GM19238 (cell line): ENCODE results near the gene PRKCE.

Experiments
- DNase-seq: peaks from one replicate; pipeline ENCODE4 v3.0.0; 2011; ENCODE audit warnings: low spot score; ENCODE audit not compliant: insufficient read length

The PRKCE gene

DNA sequence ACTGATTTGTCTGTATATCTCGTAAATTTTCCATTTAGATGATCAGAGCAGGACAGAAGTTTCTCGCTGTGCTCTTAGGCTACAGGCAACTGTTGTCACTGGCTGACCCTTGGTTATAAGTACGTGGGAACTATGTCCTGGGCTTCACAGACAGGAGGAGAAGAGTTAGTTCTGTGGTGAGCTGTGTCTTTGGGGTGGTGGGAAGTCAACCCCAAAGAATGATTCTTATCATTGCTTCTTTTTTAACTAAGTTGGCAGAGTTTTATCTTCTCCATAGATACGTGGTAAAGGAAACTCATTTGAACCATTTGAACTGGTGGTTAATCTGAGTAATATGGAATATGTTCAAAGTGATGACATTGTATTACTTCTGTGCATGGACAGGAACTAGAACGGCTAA is 415.1 kb downstream of the PRKCE start:
- DNase-seq, result no peak

DNA sequence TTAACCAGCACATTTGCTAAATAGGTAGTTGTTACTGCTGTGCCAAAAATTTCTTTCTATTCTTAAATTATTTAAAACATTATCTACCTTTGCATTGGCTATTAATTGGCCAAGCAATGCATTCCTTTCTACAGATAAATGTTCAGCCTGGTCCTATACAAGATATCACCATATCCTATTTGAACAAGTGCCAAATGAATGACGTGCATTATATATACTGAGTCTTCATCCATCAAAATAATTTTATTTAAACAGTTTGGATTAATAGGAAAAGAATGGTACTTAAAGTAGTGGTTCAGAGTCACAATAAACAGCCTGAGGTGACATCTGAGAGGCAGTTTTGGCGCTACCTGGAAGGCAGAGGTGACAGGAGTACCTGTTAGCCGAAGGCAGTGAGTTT is 415.6 kb downstream of the PRKCE start:
- DNase-seq, result no peak

DNA sequence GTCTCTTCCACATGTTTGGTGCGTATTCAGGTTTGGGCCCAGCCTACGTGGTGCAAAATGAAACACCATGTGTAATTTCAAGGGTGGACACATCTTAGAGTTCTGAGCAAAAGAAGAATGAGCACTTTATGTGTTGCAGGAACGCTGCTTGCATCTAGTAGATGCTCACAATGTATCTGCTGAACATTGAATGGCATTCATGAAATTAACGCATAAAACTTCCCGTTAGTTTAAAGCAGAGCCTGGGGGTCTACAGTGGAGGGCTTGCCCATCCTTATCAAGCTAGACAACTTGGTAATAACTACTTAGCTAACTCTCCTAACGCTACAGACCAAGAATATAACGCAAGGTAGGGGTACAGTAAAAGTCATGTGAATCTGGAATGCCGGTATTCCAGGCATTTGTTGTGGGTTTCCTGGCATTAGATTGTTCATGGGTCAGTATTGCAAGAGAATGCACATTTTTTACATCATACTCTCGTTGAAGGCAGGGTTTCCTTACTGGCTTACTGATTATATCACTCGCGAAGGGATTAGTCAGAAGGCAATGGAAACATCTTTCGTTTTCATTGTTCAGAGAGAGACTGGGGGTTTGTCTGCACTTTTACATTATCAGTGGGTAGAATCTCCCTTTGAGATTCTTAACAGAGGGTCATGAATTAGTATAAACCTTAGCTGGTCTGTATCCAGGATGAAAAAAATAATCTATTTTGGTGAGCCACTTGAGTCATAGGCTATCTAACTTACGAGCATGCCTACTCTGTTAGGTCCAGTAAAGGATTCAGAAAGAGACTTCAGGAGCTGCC is 416.2 kb downstream of the PRKCE start:
- no peak for DNase-seq

DNA sequence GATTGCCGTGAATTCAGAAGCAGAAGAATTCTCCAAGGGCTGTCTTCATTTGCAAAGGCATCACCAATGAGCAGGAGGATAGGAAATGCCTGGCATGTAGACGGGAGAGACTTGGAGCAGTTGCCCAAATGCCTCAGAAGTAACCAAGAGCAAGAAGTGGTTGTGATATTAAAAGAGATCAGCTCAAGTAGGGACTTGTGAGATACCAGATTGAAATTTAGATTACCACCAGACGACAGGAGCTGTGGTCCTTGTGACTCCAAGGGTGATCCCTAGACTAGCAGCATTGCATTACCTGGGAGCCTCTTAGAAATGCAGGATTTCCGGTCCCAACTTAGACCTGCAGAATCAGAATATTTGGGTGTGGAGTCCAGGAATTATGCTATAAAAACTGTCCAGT is 417.2 kb downstream of the PRKCE start:
- no peak for DNase-seq

DNA sequence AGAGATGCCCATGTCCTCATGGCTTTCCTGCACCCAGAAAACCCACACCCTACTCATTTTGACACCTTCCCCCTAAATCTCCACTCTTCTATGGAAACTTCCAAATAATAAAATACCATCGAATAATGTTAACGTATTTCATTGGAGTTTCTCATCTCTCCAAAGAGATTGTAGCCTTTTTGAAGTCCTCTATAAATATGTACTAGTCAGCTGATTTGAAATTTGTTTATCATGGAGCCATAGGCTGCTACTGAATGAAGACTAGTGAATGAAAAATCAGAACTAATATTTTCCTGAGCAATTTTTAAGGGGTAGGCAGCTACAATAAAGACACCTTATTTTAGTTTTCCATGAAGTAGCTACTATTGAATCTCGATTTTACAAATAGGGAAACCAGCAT is 419.6 kb downstream of the PRKCE start:
- DNase-seq, result no peak

DNA sequence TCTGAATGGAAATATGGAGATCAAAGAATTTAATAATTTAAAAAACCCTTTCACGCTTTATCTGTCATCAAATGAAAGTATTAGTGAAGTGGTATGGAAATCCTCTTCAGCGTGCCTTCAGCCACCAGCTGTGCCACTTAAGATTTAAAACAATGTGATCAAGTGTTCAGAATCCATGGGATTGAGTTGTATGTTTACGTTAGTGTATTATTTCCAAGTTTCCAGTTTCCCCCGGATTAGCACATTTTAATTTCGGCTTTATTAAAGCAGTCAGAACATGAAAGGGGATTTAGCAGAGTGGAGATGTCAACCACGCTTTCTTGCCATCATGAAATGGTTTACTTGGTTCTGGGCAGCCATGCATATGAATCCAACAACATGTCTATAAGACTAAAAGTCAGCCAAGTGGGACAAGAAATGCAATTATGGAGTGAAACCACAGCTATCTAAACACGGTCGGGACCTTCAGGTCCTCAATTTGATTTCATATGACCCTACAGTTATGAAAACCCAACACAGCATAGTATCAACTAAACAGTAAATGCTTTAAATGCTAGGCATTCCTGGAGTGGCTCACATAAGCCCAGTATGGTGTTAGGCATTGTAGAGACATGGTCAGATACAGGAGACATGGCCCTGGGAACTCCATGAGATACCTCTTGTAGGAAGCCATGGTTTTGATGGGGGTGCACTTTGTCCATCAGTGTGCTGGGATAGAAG is 420.8 kb downstream of the PRKCE start:
- no peak for DNase-seq

DNA sequence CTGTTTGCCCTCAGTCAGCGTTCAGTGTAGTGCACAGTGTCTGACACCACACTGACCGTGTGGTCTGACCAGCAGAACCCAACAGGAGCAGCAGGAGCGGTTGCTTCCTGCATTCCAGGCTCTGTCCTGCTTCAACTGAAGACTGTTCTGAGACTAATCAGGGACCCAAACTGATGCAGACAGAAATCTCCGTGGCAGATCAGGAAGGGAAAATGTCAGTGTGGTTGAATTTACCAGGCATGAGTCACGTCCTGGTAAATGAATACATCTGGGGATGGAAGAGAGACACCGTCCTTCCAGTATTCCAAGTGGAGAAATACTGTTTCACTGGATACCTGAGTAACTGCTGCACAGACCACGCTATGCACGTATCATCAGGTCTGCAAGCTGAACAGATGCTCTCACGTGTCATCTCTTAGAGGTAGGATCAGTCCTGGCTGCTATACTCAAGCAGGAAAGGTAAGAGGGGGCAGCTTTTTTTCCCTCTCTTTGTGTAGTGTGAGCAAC is 422.1 kb downstream of the PRKCE start:
- DNase-seq, result no peak

DNA sequence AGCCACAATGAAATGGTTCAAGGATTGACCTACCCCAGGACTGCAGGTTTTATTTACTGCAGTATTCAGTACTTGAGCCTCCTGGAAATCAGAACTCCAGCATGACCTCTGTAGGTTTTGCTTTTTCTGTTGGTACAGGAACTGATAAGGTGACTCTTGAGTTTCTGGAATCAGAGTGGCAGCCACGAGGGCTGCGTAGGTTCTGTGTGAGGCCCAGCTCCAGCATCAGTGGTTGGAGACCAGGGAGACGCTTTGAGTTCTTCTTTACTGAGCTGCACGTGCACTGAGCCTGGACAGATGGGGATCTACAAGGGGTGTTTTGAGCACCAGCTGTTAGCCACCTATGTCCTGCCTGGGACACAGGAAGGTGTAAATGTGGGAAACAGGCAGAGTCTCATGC is 423.0 kb downstream of the PRKCE start:
- no peak for DNase-seq

DNA sequence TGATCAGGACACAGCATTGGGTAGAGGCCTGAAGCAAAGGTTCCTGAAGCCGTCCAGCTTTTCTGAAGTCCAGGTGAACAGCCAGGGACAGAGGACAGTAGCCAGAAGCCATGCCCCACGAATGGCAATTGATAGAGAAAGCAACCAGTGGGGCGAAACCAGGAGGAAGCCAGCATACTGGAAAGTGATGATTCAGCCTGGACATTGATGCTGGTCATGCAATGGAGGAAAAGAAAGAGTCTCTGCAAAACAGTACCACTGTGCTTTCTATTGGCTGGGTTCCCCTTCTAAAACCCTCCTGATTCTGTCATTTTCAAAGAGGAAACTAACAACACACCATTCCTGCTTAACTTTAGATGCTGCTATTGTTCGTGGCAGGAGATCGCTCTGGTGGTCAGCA is 424.4 kb downstream of the PRKCE start:
- no peak for DNase-seq

DNA sequence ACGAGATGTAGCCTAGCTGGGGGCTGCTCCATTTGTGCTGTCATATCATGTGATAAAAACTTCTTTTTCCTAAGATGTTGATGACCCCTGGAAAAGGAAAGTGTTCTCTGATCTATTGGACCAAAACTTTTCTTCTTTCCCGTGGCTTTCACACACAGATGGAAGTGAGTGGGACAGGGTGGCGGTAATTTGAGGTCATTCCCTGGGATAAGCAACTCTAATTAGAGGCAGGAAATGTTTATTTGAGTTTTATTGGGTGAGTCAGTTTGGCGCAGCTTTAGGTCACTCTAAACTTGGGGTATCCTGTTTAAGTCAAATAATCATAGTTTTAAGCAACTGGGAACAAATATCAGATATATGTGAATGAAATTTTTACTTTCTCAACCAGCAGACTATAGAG is 424.8 kb downstream of the PRKCE start:
- no peak for DNase-seq

DNA sequence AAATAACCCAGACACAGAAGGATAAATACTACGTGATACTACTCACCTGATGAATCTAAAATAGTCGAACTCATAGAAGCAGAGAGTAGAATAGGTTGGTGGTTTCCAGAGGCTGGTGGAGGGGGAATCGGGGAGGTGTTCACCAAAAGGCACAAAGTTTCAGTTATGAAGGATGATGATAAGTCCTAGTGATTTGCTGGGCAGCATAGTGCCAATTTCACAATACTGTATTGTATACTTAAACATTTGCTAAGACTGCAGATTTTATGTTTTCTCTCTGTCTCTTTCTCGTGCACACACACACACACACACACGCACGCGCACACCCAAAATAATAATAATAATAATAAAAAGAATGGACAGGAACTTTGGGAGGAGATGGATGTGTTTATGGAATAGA is 425.4 kb downstream of the PRKCE start:
- DNase-seq, result no peak

DNA sequence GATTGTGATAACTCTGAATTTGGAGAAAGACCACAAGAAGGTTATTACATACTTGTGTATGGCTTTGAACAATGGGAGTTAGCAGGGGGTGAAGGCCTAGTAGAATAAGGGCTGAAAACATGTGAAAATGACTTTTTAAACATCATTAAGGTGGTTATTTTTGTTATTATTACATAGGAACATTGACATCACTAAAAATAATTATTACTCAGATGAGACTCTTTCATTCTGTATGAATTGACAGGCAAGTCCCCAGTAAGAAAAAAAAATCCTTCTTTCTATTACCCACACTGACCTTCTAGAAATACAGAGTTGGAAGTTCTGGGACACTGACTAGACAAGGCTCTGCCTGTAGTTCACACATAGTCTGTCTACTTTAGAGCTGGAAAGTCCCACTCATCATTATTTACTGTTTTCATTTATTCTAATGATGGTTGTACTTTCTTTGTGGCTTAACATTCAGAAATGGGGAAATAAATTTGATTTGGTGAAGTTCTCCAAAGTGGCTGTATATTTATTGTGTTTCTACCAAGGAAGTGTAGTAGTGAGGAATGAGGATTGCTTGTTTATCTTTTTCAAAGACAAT is 426.1 kb downstream of the PRKCE start:
- no peak for DNase-seq

DNA sequence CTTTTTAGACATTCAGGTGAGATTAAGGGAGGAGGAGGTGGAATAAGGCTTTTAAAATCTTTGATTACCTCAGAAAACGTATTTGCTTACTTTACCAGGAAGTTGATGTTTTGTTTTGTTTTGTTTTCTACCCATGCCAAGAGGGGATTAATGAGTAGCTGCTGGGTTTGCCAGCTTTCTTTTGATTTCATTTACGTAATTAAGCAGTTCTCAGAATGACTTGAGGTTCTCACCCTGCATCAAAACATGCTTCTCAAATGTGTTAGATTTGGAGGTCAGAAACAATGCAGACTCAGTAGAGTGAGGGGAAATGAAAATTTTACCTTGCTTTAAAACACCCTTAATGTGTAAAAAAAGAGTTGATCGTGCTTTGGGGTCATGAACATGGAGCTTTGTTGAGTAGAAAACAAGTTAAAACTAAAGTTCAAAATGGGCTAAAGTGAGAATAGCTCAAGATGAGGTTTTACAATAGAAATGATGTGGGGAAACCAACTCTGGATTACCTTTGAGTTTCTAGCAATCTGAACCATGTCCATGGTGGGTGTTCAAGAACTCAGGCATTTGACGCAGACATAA is 428.6 kb downstream of the PRKCE start:
- DNase-seq, result no peak

DNA sequence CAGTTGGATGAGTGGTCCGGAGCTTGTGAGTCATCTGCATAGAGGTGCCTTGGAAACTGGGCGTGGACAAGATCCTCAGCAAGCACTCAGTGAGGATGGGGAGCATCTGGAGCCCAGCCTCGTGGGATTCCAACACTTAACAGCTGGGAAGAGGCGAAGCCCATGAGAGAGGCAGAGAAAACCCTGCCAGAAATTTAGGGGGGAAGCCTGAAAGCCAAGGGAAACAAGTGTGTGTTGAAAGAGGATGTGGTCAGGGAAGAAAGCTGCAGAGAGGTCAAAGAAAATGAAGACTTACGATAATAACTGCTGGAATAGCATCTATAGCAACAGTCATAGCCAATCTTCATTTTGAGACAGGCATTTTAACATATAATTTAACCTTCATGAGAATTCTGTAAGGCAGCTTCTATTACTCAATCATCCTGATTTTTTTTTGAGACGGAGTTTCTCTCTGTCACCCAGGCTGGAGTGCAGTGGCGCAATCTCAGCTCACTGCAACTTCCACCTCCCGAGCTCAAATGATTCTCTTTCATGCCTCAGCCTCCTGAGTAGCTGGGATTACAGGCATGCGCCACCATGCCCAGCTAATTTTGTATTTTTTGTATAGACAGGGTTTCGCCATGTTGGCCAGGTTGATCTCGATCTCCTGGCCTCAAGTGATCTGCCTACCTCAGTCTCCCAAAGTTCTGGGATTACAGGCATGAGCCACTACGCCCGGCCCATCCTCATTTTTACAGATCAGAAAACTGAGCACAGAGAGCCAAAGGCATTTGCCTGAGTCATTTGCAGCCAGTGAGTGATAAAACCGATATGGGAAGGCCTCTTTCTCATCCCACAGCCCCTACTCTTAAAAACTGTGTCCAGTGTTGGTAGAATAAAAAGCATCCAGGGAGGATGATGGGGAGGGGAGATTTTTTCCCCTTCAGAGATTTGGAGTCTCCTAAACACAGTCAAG is 431.3 kb downstream of the PRKCE start:
- no peak for DNase-seq

DNA sequence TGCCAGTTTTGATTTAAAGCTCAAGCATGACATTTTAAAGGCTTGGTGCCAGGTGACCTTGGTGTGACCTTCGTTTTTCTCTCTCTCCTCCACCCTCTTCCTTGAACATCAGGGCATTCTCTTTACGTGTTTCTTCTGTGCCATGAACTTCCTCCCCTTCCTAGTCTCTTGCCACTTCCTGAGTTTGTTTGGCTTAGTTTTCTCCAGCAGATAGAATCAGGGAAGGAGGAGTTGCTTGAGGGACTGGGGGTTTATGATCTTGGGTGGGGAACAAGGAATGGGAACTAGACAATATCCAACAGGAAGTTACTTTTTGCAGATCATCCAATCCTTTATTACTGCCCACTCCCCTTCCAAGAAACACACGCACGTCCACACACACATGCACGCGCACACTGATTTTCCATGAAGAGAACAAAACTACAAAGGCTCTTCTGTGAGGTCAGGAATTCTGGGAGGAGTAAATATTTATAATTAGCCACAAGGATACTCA is 435.1 kb downstream of the PRKCE start:
- DNase-seq, result no peak

DNA sequence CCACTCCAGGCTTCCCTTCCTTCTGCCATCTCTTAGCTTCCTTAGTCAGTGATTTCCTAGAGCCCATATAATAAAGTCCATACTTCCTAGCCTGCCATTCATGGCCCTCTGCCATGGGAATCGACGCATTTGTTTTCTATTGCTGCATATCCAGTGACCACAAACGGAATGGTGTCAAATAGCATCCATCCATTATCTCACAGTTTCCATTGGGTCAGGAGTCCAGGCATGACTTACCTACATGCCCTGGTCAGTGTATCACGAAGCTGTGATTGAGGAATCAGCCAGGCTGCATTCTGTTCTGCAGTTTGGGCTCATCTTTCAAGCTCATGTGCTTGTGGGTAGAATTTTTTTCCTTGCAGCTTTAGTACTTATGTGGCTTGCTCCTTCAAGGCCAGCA is 436.0 kb downstream of the PRKCE start:
- no peak for DNase-seq

DNA sequence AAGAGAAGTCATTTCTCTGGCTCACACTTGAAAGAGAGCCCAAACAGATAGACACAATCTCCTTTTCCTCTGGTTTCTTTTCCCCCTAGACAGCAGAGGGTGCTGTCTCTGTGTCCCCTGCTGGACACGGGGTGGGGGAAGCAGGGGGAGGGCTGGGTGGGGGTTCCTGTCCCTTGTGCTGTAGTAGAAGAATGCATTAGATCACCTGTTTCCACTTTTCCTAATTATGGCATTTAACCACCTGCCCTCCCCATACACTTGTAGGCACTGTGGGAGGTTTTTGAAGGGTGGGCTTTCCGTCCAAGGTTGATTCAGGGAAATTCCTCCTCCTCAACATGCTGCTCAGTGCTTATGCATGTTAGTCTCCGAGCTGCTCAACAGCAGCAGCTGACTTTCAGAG is 439.5 kb downstream of the PRKCE start:
- no peak for DNase-seq

DNA sequence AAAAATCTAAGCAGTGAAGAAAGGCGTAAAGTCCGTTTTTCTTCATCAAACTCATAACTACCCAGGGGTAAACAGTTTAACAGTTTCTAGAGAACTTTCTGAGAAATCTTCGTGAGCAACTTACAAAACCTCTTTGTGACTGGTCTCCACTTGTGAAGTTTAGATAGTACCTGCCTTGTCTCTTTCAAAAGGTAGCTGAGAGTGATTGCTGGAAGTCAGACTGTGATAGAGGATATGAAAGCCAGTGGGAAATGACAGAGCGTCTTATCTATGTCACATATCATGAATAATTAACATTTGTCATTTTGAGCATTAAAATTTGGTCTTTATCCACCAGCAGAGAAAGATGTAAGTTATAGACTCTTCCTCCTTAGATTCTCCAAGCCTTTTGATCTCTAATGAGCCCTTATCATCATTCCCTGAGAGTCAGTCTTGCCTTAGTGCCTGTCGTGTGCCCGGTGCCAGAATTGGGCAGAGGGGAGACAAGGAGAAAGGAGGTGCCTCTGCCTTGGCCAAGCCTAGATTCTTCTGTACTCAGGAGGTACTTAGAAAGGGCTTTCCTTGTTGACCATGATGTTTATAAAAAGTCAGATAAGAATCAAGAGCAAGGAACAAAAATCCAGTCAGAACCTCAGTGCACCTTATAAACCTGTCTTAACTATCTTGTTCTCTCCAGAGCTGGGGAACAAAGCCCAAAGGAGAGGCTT is 440.6 kb downstream of the PRKCE start:
- no peak for DNase-seq

DNA sequence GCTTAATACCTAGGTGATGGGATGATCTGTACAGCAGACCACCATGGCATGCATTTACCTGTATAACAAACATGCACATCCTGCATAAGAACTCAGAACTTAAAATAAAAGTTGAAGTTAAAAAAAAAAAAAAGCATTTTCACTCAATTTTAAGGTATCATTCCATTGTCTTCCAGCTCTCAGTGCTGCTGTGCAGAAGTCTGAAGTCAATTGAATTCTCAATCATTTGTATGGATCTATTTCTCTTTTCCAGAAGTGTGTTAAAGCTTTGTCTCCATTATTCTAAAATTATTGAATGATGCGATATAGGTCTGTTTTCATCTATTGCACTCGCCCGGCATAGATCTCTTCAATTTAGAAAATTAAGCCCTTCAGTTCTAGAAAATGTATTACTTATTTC is 443.2 kb downstream of the PRKCE start:
- no peak for DNase-seq

DNA sequence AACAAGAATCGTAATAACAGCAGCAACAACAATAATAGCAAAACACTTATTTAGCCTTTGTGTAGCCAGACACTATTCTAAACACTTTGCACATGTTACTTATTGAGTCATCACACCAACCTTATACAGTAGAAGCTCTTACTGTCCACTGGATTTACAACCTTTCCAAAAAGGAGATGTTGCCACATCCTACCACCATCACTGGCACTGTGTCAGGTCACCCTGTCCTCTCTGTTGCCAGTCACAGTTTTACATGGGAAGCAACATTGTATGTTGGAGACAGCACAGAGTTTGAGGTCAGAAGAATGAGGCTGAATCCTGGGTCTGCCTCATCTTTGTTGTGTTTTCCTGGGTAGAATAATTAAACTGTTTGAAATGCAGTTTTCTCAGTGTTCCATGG is 444.4 kb downstream of the PRKCE start:
- DNase-seq, result no peak
